CD4-positive, alpha-beta memory T cell (primary cell): ENCODE data around the gene PTGES3. TPM values are rescaled to one million over a fixed set of nuclear protein-coding genes. Genes with fewer than 3 reads are reported as not detected.

Experiments used
- CTCF ChIA-PET: fragments of 350-600 bp; sonication (Branson Sonifier 250); formaldehyde crosslinking; loops from one replicate; lab custom pipeline; 2021; ENCODE audit warnings: inconsistent platforms; ENCODE audit not compliant: partially characterized antibody; lab: Charles Lee
- POLR2A ChIA-PET: fragments of 350-600 bp; sonication (Branson Sonifier 250); formaldehyde crosslinking; loops from one replicate; lab custom pipeline; 2021; ENCODE audit not compliant: partially characterized antibody; lab: Charles Lee
- DNase-seq, 5 donors: peaks; one replicate each; pipeline versions ENCODE4 v3.0.0 to v3.0.0-alpha.2; 2020 to 2022; ENCODE audit warnings: mixed read lengths in 1 of 5
- H3K27ac ChIP-seq: one replicate; pipeline ENCODE4 v1.7.0; 2013; ENCODE audit warnings: low read depth, low read length
- H3K27me3 ChIP-seq: 2 replicates; pipeline ENCODE4 v1.7.0; 2013; ENCODE audit warnings: mild to moderate bottlenecking, low read length, moderate library complexity; ENCODE audit not compliant: insufficient read depth
- H3K36me3 ChIP-seq: 2 replicates; pipeline ENCODE4 v1.7.0; 2013; ENCODE audit warnings: mild to moderate bottlenecking, low read length, moderate library complexity; ENCODE audit not compliant: insufficient read depth
- H3K4me1 ChIP-seq: 2 replicates; pipeline ENCODE4 v1.7.0; 2013; ENCODE audit warnings: mild to moderate bottlenecking, low read length, moderate library complexity; ENCODE audit not compliant: insufficient read depth
- H3K4me3 ChIP-seq, 2 donors: one replicate each; pipeline ENCODE4 v1.7.0; 2013; ENCODE audit warnings: low read length in 2 of 2, mild to moderate bottlenecking in 1 of 2
- H3K9me3 ChIP-seq, 2 donors: one replicate each; pipeline ENCODE4 v1.7.0; 2013; ENCODE audit warnings: low read length in 2 of 2, control low read depth in 1 of 2; ENCODE audit not compliant: control insufficient read depth in 1 of 2
- H3K27ac Mint-ChIP-seq, 7 donors: one replicate each; pipeline ENCODE4 v1.8.0; 2020 to 2021; ENCODE audit warnings: mixed read lengths in 7 of 7, mild to moderate bottlenecking in 6 of 7, inconsistent platforms in 3 of 7, moderate library complexity in 3 of 7
- H3K27me3 Mint-ChIP-seq, 2 donors: one replicate each; pipeline ENCODE4 v1.8.0; 2020 to 2021; ENCODE audit warnings: mixed read lengths in 2 of 2
- H3K36me3 Mint-ChIP-seq, 2 donors: one replicate each; pipeline ENCODE4 v1.8.0; 2020 to 2021; ENCODE audit warnings: mixed read lengths in 2 of 2, inconsistent platforms in 1 of 2, mild to moderate bottlenecking in 1 of 2
- H3K4me1 Mint-ChIP-seq, 4 donors: one replicate each; pipeline ENCODE4 v1.8.0; 2020 to 2021; ENCODE audit warnings: mixed read lengths in 4 of 4, mild to moderate bottlenecking in 1 of 4
- H3K4me3 Mint-ChIP-seq, 8 donors: one replicate each; pipeline ENCODE4 v1.8.0; 2020 to 2021; ENCODE audit warnings: mixed read lengths in 8 of 8, mild to moderate bottlenecking in 7 of 8, moderate library complexity in 6 of 8, inconsistent platforms in 3 of 8
- H3K9me3 Mint-ChIP-seq, 8 donors: one replicate each; pipeline ENCODE4 v1.8.0; 2020 to 2021; ENCODE audit warnings: mixed read lengths in 8 of 8, mild to moderate bottlenecking in 5 of 8, inconsistent platforms in 3 of 8, moderate library complexity in 1 of 8
- intact Hi-C: fragments of 100-400 bp; cut with micrococcal nuclease; formaldehyde crosslinking; loops from one replicate; pipeline ENCODE4 v1.15.1; 2023
- polyA plus RNA-seq, 2 donors: library from polyadenylated mRNA; unstranded; fragments of 300-500 nt; fragmentation: Illumina TruSeq; gene quantifications; one replicate each; pipeline ENCODE4 v1.2.3, GENCODE V29; 2021
- total RNA-seq, 2 experiments: library from RNA; stranded (reverse); gene quantifications; one replicate each; pipeline ENCODE4 v1.2.3, GENCODE V29; 2021

PTGES3 gene
- total and polyA plus RNA-seq, 4 experiments from 2014 or later: 191 to 353 (median 228) TPM

- CTCF ChIA-PET: interaction anchor here (1.5 kb wide), 1 partner anchor 126 kb away, joined by 3 read pairs; no protein-coding TSS in a partner anchor
Observed at GRCh38 chr12:56720731-56721151, 32.7 kb upstream of the PTGES3 start.

GRCh38 chr12:56719056-56719455 is 31.0 kb upstream of the PTGES3 start:
- H3K27ac ChIP-seq: peak overlapping the region; percentile 90
- H3K4me3 Mint-ChIP-seq: peak overlapping the region in 4 of 8 donors; percentile 6 to 39 (median 16)
- POLR2A ChIA-PET: interaction anchor here (0.7 to 13.9 kb wide), 4 partner anchors 13 to 90 kb away, joined by 3 to 247 read pairs (median 4); partner anchors contain the start of gene PTGES3
- H3K36me3 Mint-ChIP-seq: peaks cover 46 to 81% of the 10 kb centered on the region in 2 donors
- H3K27me3 ChIP-seq: no peaks in the 10 kb centered on the region
- H3K27ac Mint-ChIP-seq: peak overlapping the region; percentile 65 to 98 (median 85)
- no peak for DNase-seq
- no peaks in the 10 kb centered on the region for H3K27me3 Mint-ChIP-seq
- intact Hi-C loops: no loop called here
- H3K4me1 ChIP-seq: peaks cover 74% of the 10 kb centered on the region
- H3K9me3 Mint-ChIP-seq: peaks cover 0 to 2% (median 0%) of the 10 kb centered on the region in 8 donors
- H3K4me3 ChIP-seq: no peak overlapping the region
- CTCF ChIA-PET: no interaction called here
- peaks cover 52 to 73% (median 63%) of the 10 kb centered on the region in 4 donors for H3K4me1 Mint-ChIP-seq
- H3K36me3 ChIP-seq: peaks cover 73% of the 10 kb centered on the region
- no peaks in the 10 kb centered on the region for H3K9me3 ChIP-seq

More at GRCh38 chr12:56720731-56721151, 32.7 kb upstream of the PTGES3 start:
- Mint-ChIP-seq H3K4me1 (peaks cover 58 to 86% (median 72%) of the 10 kb centered on the region in 4 donors), H3K27ac (peak overlapping the region; percentile 65 to 98 (median 92)), H3K36me3 (peaks cover 33 to 78% of the 10 kb centered on the region in 2 donors), H3K9me3 (peaks cover 0 to 5% (median 0%) of the 10 kb centered on the region in 8 donors), H3K4me3 (peak overlapping the region in 7 of 8 donors; percentile 23 to 99 (median 59)), H3K27me3 (no peaks in the 10 kb centered on the region)
- H3K27ac ChIP-seq: peak overlapping the region; percentile 90
- H3K27me3 ChIP-seq: no peaks in the 10 kb centered on the region
- intact Hi-C loops: no loop called here
- H3K9me3 ChIP-seq: no peaks in the 10 kb centered on the region
- H3K4me1 ChIP-seq: peaks cover 84% of the 10 kb centered on the region
- no peak overlapping the region for H3K4me3 ChIP-seq
- DNase-seq: no peak
- POLR2A ChIA-PET: interaction anchor here (4.0 to 13.9 kb wide), 2 partner anchors 34 to 75 kb away, joined by 16 to 247 read pairs; partner anchors contain the start of genes ATP5F1B and PTGES3
- H3K36me3 ChIP-seq: peaks cover 56% of the 10 kb centered on the region

- peaks cover 51 to 81% of the 10 kb centered on the region in 2 donors for H3K36me3 Mint-ChIP-seq
- CTCF ChIA-PET: interaction anchor here (1.6 kb wide), 1 partner anchor 82 kb away, joined by 3 read pairs; no protein-coding TSS in a partner anchor
- peaks cover 0 to 2% (median 0%) of the 10 kb centered on the region in 8 donors for H3K9me3 Mint-ChIP-seq
- no peak overlapping the region for H3K4me3 ChIP-seq
- no peaks in the 10 kb centered on the region for H3K9me3 ChIP-seq
- H3K4me1 ChIP-seq: peaks cover 70% of the 10 kb centered on the region
- no peak overlapping the region for H3K27ac ChIP-seq
- no peaks in the 10 kb centered on the region for H3K27me3 ChIP-seq
- H3K27ac Mint-ChIP-seq: peak overlapping the region; percentile 31 to 98 (median 79)
- intact Hi-C loops: no loop called here
- POLR2A ChIA-PET: interaction anchor here (0.7 to 13.9 kb wide), 4 partner anchors 14 to 90 kb away, joined by 3 to 247 read pairs (median 4); partner anchors contain the start of gene PTGES3
- peak overlapping the region in 3 of 8 donors; percentile 6 to 36 (median 11) for H3K4me3 Mint-ChIP-seq
- H3K36me3 ChIP-seq: peaks cover 77% of the 10 kb centered on the region
- no peak for DNase-seq
- H3K27me3 Mint-ChIP-seq: no peaks in the 10 kb centered on the region
- peaks cover 49 to 69% (median 59%) of the 10 kb centered on the region in 4 donors for H3K4me1 Mint-ChIP-seq
Observed at GRCh38 chr12:56718636-56719035, 30.6 kb upstream of the PTGES3 start.

- H3K9me3 Mint-ChIP-seq: peaks cover 0 to 2% (median 0%) of the 10 kb centered on the region in 8 donors
- no peak overlapping the region for H3K4me3 ChIP-seq
- POLR2A ChIA-PET: interaction anchor here (1.4 to 13.9 kb wide), 2 partner anchors 32 to 89 kb away, joined by 3 to 247 read pairs; partner anchors contain the start of gene PTGES3
- H3K27me3 ChIP-seq: no peaks in the 10 kb centered on the region
- H3K36me3 Mint-ChIP-seq: peaks cover 54 to 82% of the 10 kb centered on the region in 2 donors
- H3K27ac Mint-ChIP-seq: no peak overlapping the region
- CTCF ChIA-PET: interaction anchor here (1.6 kb wide), 1 partner anchor 81 kb away, joined by 3 read pairs; no protein-coding TSS in a partner anchor
- H3K9me3 ChIP-seq: no peaks in the 10 kb centered on the region
- H3K4me3 Mint-ChIP-seq: no peak overlapping the region
- H3K27ac ChIP-seq: no peak overlapping the region
- no peaks in the 10 kb centered on the region for H3K27me3 Mint-ChIP-seq
- no peak for DNase-seq
- peaks cover 46 to 64% (median 55%) of the 10 kb centered on the region in 4 donors for H3K4me1 Mint-ChIP-seq
- intact Hi-C loops: no loop called here
- peaks cover 65% of the 10 kb centered on the region for H3K4me1 ChIP-seq
- H3K36me3 ChIP-seq: peaks cover 82% of the 10 kb centered on the region
Observed at GRCh38 chr12:56718149-56718548, 30.1 kb upstream of the PTGES3 start.

- Mint-ChIP-seq H3K27ac (peak overlapping the region; percentile 19 to 80 (median 47)), H3K4me3 (peak overlapping the region in 1 of 8 donors; percentile 20), H3K4me1 (peaks cover 39 to 55% (median 47%) of the 10 kb centered on the region in 4 donors), H3K36me3 (peaks cover 62 to 84% of the 10 kb centered on the region in 2 donors), H3K9me3 (peaks cover 0 to 2% (median 0%) of the 10 kb centered on the region in 8 donors), H3K27me3 (no peaks in the 10 kb centered on the region)
- Histone ChIP-seq H3K27me3 (no peaks in the 10 kb centered on the region), H3K27ac (no peak overlapping the region), H3K9me3 (no peaks in the 10 kb centered on the region), H3K36me3 (peaks cover 83% of the 10 kb centered on the region), H3K4me3 (no peak overlapping the region), H3K4me1 (peaks cover 56% of the 10 kb centered on the region)
- no peak for DNase-seq
- intact Hi-C loops: no loop called here
- POLR2A ChIA-PET: interaction anchor here (0.9 to 13.9 kb wide), 4 partner anchors 8 to 81 kb away, joined by 3 to 247 read pairs (median 6); partner anchors contain the start of genes NACA and PTGES3
- CTCF ChIA-PET: interaction anchor here (1.6 kb wide), 1 partner anchor 80 kb away, joined by 3 read pairs; no protein-coding TSS in a partner anchor
Observed at GRCh38 chr12:56716933-56717880, 29.1 kb upstream of the PTGES3 start.

- no peaks in the 10 kb centered on the region for H3K27me3 Mint-ChIP-seq
- Histone ChIP-seq H3K4me1 (peaks cover 48% of the 10 kb centered on the region), H3K36me3 (peaks cover 79% of the 10 kb centered on the region), H3K4me3 (no peak overlapping the region), H3K27ac (no peak overlapping the region), H3K9me3 (no peaks in the 10 kb centered on the region), H3K27me3 (no peaks in the 10 kb centered on the region)
- H3K36me3 Mint-ChIP-seq: peaks cover 63 to 81% of the 10 kb centered on the region in 2 donors
- no peak for DNase-seq
- peak overlapping the region in 6 of 7 donors; percentile 40 to 78 (median 56) for H3K27ac Mint-ChIP-seq
- peaks cover 34 to 47% (median 40%) of the 10 kb centered on the region in 4 donors for H3K4me1 Mint-ChIP-seq
- peaks cover 0 to 2% (median 0%) of the 10 kb centered on the region in 8 donors for H3K9me3 Mint-ChIP-seq
- ChIA-PET CTCF (no interaction called here), POLR2A (interaction anchor here (1.2 to 13.9 kb wide), 3 partner anchors 9 to 35 kb away, joined by 3 to 247 read pairs (median 8); partner anchors contain the start of genes NACA and PTGES3)
- no peak overlapping the region for H3K4me3 Mint-ChIP-seq
- intact Hi-C loops: no loop called here
Observed at GRCh38 chr12:56716458-56716857, 28.4 kb upstream of the PTGES3 start.
